Left forelimb (tissue), 1 donor: ENCODE results near the gene LYPD3.

Experiments used
- DNase-seq: peaks from one replicate; pipeline ENCODE4 v3.0.0-alpha.2; 2018; ENCODE audit warnings: low spot score

Gene LYPD3

DNA sequence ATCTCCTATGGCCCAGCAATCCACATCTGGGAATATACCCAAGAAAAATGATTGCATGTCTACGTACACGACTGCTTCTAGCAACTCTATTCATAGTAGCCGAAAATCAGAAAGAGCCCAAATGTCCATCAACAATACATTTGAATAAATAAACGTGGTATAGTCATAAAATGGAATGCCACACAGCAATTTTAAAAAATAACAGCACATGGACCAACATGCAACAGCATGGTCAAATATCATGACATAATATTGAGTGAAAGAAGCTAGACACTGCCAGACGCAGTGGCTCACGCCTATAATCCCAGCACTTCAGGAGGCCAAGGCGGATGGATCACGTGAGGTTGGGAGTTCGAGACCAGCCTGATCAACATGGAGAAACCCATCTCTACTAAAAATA is 34.4 kb downstream of the LYPD3 start:
- DNase-seq, result no peak

DNA sequence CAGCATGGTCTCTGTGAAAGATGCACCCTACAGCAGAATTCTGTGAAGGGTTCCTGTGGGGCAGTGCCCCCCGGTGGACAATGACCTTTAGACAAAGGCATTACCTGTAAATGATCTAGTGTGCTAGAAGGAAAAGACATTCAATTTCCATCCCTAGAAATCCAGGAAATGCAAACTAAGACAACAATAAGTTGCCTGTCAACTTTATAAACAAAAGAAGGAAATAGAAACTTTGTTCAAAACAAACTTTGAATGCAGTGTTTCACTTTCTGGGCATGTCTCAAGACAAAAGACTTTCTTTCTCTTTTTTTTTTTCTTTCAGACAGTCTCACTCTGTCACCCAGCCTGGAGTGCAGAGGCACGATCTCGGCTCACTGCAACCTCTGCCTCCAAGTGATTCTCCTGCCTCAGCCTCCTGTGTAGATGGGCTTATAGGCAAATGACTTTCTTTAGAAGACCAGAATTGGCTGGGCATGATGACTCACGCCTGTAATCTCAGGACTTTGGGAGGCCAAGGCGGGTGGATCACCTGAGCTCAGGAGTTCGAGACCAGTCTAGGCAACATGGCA is 35.2 kb downstream of the LYPD3 start:
- DNase-seq, result no peak

GRCh38 chr19:43429395-43429794 is 36.0 kb downstream of the LYPD3 start:
- no peak for DNase-seq

DNA sequence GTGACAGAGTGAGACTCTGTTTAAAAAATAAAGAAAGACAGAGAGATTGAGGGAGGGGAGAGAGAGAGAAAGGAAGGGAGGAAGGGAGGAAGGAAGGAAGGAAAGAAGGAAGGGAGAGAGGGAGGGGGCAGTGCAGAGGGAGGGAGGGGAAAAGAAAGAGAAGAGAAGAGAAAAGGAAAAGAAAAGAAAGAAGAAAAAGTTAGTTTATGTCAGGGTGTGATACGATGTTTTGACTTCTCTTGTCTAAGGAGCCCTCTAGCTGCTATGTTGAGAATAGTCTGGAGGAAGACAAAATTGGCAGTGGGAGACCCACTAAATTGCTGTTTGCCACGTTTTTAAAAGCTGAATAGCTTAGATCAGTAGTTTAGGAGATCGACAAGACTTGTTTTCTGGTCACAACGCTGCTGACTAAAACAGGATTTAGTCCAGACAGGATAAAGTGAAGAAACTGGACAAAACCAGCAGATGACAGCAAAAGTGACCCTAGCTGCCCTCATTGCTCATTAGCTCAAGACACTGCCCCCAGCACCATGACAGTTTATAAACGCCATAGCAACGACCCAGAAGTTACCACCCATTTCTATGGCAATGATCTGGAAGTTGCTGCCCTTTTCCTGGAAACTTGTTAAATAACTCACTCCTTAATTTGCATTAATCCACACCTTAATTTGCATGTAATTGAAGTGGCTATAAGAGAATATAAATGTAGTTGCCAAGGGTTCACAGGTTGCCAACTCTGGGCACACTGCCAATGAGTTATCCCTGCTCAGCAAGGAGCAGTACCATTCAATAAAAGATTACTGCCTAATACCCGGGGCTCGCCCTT is 39.6 kb downstream of the LYPD3 start:
- DNase-seq, result no peak

DNA sequence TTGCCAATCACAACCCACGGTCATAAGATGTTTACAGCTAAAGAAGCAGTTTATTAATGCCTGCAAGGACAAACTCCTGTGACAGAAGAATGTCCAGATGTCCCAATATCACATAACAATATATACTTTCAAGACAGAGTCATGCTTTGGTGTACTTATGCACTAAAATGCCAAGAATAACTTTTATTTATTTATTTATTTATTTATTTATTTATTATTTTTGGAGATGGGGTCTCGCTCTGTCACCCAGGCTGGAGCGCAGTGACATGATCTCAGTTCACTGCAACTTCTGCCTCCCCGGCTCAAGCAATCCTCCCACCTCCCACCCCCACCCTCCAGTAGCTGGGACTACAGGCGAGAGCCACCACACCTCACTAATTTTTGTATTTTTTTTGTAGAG is 41.6 kb downstream of the LYPD3 start:
- no peak for DNase-seq

- DNase-seq, result no peak
Measured at GRCh38 chr19:43422689-43423066, 42.7 kb downstream of the LYPD3 start.

DNA sequence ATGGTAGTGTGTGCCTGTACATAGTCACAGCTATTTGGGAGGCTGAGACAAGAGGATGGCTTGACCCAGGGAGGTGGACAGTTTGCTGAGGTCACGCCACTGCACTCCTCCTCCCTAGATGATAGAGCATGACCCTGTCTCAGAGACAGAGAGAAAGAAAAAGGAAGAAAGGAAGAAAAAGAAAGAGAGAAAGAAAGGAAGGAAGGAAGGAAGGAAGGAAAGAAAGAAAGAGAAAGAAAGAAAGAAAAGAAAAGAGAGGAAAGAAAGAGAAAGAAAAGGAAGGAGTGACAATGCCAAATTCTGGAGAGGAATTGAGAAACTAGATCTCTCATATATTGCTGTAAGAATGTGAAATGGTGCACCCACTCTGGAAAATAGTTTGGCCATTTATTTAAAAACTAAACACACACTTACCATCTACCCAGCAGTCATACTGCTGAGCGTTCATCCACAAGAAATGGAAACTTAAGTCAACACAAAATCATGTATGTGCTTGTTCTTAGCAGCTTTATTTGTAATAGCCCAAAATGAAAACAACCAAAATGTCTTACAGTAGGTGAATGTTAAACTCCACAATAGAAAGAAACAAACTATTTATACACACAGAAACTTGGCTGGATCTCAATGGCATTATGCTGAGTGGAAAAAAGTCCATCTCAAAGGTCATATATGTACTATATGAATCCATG is 43.3 kb downstream of the LYPD3 start:
- DNase-seq, result no peak

DNA sequence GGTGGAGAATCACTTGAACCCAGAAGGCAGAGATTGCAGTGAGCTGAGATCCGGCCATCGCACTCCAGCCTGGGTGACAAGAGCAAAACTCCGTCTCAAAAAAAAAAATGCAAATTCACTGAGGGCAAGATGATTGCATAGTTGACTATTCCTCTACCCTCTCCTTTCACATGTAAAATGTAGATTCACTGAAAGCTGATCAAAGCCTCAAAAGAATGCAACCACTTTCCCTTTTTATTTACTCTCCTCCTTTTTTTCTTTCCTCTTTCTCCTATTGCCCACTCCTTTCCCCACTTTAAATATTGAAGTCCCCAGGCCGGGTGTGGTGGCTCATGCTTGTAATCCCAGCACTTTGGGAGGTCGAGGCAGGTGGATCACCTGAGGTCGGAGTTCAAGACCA is 44.5 kb downstream of the LYPD3 start:
- no peak for DNase-seq

DNA sequence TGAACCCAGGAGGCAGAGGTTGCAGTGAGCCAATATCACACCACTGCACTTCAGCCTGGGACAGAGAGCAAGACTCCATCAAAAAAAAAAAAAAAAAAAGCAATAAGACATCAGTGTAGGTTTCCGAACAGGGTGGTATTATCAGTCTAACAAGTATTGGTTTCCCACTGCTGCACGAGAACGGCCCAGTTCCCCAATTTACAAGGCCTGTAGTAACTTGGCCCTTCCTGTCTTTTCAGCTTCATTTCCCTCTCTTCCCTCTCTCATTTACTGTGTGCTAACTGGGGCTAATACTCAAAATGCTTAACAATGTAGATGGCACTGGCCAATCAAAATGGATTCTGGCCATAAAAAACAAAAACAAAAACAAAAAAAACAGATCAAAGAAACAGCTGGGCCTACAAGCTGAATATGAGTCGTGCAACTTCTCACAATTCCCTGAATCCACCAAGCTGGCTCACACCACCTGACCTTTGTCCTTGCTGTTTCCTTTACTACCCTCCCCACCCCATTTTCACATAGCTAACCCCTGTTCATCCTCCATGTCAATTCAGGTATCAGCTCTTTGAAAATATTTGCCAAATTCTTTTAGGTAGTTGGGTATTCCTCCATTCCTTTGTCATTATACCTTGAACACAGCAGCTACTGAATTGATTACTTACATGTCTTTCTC is 48.3 kb downstream of the LYPD3 start:
- no peak for DNase-seq

DNA sequence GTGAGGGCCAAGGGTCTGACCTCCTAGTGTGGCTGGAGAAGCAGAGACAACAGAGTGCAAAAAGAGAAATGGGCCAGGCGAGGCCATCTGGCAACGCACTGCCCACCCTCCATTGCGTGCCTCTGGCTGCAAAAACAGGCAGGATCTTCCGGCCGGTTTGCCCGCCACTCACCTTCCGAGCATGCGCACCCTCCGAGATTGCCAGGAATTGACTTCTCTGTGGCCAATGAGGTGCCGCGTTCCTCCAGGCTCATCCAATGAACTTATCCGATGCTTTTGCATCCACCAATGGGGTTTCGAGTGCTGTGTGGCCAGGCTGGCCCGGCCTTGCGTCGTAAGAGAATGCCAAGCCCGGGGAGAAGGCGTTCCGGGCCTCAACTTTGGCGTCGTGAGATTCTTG is 50.9 kb downstream of the LYPD3 start, which contains the start of gene TEX101:
Gene TEX101 (plus strand): TSS at position 337 of the 400 bp plus-strand sequence. CDS start 1,030 bp downstream, outside the sequence.
- DNase-seq, result no peak

DNA sequence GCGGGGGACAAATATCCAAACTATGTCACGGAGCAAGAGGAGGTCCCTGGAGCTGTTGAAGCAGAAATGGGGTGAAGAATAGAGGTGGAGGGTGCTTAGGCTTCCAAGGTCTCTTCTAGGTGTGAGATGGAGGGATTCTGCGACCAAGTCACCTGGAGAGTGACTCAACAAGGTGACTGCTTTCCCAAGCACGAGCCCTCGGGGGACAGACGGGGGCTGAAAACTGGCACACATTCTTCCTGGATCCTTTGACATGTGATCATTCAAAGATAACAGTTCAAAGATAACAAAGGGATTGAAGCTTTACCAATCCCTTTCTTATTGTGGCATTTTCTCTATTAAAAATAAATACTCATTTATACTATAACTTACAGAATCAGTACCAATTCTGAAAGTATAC is 53.0 kb downstream of the LYPD3 start:
- no peak for DNase-seq
